AG09319 (cell line): ENCODE data around the gene SYNJ2.

ENCODE experiments used
- DNase-seq: peaks from one replicate; pipeline ENCODE4 v3.0.0-alpha.2; 2010; ENCODE audit warnings: low read depth; ENCODE audit errors: extremely low read depth
- TF ChIP-seq, protein P1 (sequence below): IDR thresholded peaks from 2 replicates; pipeline ENCODE4 v1.5.1; 2011; ENCODE audit warnings: low read depth, mild to moderate bottlenecking, inconsistent platforms, low read length, moderate library complexity

The SYNJ2 gene

DNA sequence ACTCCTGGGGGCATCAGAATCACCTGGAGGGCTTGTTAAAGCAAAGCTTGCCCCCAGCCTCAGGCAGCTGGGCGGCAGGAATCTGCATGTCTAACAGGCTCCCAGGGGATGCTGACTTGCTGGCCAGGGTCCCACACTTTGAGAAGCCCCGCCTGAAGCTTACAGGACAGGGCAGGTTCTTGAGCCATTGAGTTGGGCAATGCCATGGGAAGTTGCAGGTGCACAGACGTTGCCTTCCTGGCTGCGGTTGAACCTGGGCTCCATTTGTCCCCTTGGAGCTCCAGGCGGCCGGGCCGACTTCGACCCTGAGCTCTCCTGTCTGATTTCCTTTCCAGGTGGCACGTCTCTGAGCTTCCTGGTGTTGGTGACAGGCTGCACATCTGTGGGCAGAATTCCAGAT, 46.8 kb downstream of the SYNJ2 start:
- TF ChIP-seq, protein P1, sequence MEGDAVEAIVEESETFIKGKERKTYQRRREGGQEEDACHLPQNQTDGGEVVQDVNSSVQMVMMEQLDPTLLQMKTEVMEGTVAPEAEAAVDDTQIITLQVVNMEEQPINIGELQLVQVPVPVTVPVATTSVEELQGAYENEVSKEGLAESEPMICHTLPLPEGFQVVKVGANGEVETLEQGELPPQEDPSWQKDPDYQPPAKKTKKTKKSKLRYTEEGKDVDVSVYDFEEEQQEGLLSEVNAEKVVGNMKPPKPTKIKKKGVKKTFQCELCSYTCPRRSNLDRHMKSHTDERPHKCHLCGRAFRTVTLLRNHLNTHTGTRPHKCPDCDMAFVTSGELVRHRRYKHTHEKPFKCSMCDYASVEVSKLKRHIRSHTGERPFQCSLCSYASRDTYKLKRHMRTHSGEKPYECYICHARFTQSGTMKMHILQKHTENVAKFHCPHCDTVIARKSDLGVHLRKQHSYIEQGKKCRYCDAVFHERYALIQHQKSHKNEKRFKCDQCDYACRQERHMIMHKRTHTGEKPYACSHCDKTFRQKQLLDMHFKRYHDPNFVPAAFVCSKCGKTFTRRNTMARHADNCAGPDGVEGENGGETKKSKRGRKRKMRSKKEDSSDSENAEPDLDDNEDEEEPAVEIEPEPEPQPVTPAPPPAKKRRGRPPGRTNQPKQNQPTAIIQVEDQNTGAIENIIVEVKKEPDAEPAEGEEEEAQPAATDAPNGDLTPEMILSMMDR: no peak
- no peak for DNase-seq

DNA sequence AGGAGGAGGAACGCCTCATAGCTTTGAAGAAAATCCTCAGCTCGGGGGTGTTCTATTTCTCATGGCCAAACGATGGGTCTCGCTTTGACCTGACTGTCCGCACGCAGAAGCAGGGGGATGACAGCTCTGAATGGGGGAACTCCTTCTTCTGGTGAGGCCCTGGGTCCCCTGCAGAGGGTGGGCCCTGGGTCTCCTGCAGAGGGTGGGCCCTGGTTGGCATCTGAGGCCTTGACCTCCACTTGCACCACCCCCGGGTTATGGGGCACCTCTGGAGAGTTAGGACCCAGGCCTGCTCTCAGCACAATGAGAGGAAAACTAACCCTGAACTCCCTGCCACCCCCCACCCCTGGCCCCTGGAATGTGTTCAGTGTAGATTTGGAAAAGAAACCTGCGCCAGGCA, 47.2 kb downstream of the SYNJ2 start:
- DNase-seq: no peak
- TF ChIP-seq, protein P1: no peak

DNA sequence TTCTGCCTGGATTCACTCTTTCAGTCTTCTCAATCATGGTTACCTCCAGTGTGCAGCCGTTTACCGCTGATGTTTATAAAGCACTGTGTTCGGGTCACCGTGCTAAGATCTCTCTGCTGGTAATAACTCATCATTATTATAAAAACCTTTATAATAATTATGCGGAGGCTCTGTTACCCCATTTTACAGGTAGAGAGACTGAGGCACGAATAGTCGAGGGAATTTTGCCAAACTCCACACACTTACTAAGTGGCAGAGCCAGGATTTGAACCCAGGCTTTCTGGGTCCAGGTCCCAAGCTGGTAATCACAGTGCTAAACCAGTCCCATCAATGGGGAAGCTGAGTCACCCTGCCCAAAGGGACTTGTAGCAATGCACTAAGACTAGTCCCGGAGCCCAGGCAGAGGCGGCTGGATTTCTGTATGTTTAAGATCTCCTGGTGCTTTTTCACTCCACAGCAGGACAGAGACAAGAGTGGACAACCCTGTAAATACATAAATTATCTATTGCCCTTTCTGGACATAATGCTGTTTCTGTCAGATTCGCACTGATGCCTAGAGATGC, 48.1 kb downstream of the SYNJ2 start:
- DNase-seq: no peak
- TF ChIP-seq, protein P1: no peak

DNA sequence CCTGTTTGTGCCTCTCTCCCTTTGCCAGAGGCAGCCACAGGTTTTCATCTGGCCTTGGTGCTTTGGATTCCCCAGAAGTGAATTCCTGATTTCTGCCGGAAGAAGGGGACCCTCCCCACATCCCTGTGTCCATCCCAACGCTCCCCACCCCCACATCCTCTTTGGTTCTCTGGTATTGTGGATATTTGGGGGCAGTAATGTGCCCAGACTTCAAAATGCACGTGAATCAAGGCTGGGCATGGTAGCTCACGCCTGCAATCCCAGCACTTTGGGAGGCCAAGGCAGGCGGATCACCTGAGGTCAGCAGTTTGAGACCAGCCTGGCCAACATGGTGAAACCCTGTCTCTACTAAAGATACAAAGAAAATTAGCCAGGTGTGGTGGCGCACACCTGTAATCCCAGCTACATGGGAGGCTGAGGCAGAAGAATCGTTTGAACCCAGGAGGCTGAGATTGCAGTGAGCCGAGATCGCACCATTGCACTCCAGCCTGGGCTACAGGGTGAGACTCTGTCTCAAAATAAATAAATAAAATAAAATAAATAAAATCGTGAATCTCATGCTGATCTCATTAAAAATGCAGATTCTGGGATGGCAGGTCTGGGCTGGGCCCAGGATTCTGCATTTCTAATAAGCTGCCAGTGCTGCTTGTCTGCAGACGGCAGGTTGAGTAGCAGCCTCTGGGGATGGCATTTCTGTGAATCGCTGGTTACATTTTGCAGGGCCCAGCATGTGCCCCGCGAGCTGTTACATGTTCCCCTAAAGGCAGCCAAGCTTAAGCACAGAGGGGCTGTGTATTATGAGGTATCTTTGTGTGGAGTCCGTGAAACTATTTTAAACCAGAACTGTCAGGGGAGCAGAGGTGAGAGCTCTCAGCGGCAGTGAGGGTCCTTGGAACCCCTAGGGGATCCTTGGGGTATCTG, 49.0 kb downstream of the SYNJ2 start:
- TF ChIP-seq, protein P1: no peak
- no peak for DNase-seq

DNA sequence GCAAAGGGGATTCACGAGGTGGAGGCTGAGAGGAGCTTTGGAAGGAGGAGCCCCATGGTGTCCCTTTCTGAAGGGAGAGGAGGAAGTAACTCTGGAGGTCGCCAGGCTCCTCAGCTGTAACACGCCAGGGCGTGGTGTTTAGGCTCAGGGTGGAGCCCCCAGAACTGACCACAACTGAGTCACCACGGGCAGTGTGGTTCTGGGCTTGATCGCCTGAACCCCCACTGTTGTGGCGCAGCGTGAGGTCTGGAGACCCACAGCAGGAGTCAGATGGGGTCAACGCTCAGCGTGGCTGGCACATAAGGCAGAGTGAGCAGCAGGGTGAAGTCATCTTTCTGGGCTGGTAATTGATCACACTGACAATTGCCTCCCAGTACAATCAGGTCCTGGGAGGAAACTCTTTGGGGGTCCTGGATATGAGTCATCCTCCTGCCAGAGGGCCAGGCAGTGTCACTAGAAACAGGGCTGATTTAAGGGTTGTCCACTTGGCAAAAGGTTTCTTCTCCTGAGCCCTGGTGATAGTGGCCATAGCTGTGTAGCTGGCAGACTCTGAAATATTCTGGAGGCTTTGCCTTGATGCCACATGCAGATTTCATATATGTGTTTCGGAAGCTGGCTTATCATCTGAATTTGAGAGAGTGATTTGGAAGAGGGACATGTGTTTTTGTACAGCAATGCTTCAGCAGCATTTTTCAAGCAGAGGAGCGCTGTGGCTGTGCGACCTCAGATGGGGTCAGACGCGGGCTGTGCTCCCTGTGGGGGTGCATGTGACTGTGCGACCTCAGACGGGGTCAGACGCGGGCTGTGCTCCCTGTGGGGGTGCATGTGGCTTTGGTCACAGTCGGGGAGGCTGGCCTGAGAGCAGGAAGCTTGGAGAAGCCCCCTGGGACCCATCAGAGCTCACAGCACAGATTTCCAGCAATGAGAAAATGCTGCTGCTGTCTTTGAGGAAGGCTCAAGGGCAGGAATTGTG, 50.0 kb downstream of the SYNJ2 start:
- TF ChIP-seq, protein P1: no peak
- DNase-seq: peak; percentile 77

DNA sequence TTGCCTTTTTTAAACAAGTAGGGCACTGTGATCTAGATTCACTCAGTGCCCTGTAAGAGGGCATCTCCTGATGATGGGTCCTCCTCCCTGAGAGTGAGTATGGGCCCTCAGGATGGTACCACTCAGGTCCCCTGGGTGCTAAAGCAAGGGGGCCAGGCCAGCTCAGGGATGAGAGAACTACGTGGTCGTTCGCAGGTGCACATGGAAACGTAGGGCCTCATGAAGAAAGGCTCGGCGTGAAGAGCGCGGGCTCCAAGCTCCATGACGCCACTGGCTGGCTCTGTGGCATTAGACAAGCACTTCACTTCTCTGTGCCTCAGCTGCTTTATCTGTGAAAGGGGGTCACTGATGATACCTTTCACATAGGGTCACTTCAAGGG, 50.7 kb downstream of the SYNJ2 start:
- no peak for DNase-seq
- TF ChIP-seq, protein P1: no peak
